Renal cortical epithelial cell (primary cell): ENCODE data around the gene OBP2A. TPM values are rescaled to one million over a fixed set of nuclear protein-coding genes. Genes with fewer than 3 reads are reported as not detected.
"Not testable (repeated sequence)": the region's sequence is repeated elsewhere in the genome, so short reads cannot be mapped to it uniquely, and the experiment has no call there.

Experiments
- DNase-seq: peaks from one replicate; pipeline ENCODE4 v3.0.0-alpha.2; 2011; ENCODE audit warnings: low read depth
- total RNA-seq: library from RNA; depleted of rRNA; stranded (reverse); fragments of >200 nt; gene quantifications from 2 replicates; pipeline ENCODE4 v1.2.3, GENCODE V29; 2014

OBP2A gene
- total RNA-seq, 1 donor from 2014 or later = not detected

DNA sequence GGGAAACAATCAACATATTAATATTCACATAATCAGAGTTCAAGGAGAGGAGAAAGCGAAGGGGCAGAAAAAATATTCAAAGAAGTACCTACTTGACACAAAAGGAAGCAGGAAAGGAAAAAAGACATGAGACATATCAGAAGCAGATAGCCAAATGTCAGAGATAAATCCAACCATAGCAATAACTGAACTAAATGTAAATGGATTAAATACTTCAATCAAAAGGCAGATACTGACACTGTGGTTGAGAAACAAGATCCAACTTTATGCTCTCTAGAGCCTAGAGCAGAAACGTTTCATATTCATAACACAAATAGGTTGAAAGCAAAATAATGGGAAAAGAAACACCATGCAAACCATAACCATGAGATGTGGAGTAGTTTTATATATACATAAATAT lies 36.5 kb upstream of the OBP2A start:
- no peak for DNase-seq

DNA sequence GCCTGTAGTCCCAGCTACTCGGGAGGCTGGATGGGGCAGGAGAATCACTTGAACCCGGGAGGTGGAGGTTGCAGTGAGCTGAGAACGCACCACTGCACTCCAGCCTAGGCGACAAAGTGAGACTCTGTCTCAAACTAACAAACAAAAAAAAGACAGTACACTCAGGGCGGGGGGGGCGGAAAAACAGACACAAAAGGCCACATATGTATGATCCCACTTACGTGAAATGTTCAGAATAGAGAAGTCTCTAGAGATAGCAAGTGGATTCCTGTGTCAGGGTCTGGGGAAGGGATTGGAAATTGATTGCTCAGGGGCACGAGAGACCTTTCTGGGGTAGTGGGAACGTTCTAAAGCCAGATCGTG lies 33.7 kb upstream of the OBP2A start:
- DNase-seq = no peak

DNA sequence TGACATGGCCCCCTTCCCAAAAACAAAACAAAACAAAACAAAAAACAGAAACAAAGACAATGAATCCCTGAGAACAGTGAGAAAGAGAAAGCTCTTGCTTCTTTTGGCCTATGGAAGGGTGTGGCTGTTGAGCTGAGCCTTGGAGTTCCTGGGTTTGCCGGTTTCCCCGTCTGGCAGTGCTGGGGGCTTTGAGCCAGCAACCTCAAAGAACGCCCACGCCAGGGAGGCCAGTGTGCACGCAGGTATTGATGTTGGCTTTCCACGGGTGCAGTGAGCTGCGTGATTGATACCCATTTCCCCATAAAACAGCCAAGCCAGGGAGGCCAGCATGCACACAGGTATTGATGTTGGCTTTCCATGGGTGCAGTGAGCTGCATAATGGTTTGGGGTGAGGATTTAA lies 33.0 kb upstream of the OBP2A start:
- no peak for DNase-seq

DNA sequence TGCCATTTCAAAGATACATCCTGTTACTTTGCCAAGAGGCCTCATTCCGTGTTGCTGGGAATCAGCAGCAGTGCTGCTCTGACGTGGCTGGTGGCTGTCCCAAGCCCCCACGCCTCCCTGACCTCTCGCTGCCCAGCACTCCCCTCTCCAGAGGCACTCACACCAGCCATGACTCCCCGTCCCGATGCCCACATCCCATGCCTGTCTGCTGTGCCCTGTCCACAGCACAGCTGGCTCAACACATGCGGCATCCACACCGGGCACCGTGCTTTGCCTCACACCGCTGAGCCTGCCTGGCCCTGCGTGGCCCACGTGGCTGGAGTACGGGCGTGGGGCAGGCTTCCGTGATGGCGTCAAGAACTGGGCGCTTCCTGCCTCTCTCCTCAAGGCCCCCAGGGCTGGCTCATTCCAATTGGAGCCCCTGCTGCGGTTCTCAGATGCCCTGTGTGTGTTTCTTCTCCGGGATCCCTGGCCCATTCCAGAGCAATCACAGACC lies 32.5 kb upstream of the OBP2A start:
- no peak for DNase-seq

DNA sequence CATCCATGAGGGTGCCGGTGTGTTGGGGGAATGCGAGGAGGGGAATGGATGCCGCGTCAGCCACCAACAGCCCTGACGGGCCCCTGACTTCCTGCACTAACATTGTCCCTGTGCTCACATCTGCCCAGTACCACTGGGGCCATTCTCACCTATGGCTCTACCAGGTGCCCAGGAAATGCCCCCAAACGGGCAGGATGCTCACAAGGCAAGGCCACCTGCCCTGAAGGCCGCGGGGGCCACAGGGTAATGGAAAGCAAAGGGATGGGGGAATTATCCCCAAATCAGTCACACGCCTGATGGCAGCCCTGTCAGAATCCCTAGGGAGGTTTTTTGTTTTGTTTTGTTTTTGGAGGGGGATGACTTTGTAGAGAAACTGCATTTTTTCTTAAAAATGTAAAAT lies 32.0 kb upstream of the OBP2A start:
- not testable (repeated sequence) for DNase-seq

DNA sequence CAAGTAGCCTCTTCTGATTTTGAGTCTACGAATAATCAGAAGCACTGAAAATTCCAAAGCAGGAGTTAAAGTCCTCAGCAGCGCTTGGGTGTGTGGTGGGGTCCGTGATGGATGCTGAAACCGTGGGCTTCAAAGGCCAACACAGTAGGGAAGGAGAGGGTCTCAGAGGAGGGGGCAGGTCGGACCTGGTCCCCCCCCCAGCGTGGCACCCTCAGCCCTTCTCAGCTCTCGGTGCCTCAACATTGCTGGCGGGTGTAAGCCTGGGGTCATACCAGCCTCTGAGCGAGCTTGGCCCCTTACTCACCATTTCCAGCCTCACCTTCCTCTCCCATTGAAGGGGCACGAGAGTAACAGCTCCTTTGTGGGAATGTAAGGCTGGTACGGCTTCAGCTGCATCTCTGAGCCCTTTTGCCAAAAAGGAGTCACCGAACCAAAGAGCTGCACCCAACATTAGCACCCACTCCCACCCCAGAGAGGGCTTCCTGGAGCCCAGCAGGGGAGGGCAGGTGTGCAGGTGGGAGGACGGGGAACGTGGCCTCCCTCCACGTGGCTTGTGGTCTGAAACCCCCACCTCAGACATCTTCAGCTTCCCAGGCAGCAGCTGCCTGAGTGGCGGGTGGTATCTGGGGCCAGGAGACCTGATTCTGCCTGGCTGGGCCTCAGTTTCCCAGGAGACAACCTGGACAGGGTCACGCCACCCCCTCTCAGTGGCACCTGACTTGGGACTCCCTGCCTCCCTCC lies 31.4 kb upstream of the OBP2A start:
- no peak for DNase-seq

DNA sequence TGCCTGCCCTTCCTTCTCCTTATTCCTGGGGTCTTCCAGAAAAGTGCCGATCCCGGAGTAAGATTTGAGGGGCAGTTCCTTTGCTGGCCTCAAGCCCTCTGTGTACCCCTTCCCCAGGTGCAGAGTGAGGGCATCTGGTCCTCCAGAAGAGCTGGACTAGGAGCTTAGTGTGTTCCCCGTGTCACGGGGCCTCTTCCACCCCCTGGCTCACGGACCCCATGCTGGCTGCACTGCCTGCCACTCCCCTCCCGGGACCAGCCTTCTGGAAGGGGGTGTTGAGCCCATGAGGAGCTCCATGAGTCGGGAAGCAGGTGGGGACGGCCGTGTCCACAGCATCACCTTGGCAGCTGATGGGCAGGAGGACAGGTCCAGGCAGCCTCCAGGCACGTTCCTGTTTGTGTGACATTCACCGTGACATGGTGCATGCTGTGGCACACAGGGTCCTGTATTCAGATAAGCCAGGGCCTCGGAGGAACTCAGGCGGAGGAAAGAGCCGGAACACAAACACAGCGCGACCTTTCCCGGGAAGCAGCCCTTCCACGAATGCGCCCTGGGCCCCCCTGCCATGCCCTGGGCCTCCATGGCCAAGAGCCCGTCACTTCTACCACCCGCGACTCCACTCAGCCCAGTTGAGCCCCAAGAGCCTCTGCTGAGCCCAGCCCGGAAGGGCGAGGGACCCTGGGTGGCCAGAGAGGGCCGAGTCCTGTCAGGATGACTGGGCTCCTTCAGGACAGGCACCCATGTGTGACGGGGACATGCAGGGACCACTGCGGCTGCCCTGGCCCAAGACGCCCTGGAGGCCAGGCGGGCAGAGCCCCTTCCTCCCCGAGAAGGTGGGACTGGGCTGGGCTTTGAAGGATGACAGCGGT lies 30.6 kb upstream of the OBP2A start:
- no peak for DNase-seq

DNA sequence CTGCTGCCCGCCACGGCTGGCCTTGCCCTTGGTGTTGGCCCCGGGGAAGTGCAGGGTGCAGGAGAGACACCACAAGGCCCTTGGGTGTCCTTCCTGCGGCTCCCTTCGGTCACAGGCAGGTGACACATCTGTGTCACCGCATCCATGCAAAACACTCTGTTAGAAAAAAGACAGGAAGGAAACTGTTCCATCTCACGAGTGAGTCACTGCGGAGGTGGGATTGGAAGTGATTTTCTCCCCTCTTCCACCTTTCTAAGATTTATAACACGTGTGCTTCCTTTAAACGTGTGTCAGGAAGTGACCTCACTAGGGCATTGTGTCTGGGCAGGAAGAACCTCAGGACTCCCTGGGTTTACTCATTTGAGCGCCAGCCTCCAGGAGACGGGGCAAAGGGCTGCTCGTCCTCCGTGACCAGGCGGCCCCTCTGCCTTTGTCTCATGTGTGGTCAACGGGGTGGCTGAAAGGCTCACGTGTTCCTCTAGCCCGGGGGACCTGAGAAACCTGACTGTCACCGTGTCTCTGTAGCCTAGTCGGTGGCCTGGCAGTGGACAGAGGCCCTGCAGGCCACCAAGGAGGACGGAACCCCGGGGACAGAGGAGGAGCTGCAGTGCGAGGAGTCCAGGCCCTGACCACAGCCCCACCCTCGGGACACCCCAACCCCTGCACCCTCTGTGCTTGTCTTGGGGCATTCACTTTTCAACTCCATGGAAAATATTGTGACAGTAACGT lies 29.6 kb upstream of the OBP2A start:
- DNase-seq = no peak

DNA sequence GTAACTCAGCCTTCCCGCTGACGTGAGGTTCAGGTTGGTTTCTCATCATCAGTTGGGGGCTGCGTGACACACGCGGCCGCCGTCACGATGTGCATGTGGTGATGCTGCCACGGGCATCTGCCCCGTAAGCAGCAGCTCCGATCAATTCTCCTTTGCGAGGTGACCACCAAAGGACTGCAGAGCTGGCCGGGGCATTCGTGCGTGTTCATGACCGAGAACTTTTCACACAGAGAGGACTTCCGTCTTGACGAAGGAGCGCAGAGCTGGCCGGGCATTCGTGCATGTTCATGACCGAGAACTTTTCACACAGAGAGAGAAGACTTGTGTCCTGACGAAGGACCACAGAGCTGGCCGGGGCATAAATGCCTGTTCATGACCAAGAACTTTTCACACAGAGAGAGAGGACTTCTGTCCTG lies 28.5 kb upstream of the OBP2A start:
- DNase-seq = no peak

DNA sequence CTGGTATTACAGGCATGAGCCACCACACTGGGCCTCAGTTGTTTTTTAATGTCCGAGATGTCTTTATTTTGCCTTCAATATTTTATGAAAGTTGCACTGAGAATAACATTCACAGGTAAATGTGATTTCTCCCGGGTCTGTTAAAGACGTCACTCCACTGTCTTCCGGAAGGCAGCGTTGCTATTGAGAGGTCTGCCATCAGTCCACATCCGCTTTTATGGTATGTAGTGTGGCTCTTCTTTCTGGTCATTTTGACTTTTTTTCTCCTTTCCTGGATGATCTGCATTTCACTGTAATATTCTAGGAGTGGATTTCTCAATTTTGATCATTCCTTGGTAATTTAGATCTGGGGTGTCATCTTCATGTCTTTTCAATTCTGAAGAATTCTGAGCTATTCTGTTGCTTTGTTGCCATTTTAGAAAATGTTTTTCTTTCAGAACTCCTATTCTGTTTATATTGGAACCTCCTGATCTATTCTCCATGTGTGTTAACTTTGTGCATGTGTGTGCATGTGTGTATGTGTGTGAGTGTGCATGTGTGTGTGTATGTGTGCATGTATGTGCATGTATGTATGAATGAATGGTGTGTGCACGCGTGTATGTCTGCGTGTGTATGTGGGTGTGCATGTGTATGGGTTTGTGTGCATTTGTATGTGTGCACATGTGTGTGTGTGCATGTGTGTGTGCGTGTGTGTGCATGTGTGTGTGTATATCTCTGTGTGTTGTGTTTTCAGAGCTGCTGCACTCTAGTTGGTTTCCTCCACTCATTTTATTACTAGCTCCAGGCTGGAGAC lies 26.6 kb upstream of the OBP2A start:
- no peak for DNase-seq

DNA sequence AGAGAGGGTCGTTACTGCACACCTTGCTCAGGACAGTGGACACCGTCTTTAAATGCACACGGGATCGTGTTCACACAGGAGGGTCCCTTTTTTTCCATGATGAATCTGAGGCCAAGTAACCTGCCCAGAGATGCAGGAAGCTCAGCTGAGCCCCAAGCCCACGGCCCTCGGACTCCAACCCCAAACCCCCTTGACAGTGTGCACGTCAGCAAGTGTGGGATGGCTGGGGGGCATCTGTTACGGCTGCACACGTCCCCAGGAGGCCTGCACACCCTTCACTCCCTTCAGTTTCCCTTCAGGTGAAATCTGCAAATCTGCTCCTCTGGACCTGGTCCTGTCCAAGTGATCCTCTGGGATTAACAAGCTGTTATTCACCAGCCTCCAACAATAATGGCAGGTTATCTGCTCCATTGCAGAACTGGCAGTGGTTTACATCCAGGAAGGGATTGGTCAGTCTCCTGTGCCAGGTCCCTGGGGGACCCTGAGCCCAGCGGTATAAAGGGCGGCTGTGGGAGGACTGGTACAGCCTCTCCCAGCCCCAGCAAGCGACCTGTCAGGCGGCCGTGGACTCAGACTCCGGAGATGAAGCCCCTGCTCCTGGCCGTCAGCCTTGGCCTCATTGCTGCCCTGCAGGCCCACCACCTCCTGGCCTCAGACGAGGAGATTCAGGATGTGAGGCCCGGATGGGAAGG lies 24.9 kb upstream of the OBP2A start, which contains the start of gene LCN1:
Gene LCN1 (plus strand): TSS at position 525 of the 692 bp plus-strand sequence. CDS start 58 bp downstream, at position 583.
- DNase-seq = no peak

DNA sequence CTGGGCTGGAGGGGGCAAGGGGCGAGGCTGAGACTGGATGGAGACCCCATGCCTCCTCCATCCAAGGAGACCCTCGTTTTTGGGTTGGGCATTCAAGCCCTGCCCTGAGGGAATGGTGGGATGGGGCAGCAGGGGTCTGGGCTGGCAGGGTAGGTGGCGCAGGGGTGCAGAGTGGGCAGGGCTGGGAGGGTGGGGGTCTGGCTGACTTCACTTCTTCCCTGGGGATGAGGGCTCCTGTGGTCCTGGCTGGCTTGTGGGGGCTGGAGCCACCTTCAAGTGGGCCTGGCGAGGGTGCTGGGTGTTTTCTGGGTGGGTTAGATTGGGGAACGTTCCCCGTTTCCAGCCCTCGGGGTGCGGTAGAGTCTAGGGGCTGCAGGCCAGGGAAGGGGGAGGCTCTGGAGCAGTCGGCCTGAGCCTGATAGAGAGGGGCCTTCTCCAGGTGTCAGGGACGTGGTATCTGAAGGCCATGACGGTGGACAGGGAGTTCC lies 24.3 kb upstream of the OBP2A start:
- no peak for DNase-seq

DNA sequence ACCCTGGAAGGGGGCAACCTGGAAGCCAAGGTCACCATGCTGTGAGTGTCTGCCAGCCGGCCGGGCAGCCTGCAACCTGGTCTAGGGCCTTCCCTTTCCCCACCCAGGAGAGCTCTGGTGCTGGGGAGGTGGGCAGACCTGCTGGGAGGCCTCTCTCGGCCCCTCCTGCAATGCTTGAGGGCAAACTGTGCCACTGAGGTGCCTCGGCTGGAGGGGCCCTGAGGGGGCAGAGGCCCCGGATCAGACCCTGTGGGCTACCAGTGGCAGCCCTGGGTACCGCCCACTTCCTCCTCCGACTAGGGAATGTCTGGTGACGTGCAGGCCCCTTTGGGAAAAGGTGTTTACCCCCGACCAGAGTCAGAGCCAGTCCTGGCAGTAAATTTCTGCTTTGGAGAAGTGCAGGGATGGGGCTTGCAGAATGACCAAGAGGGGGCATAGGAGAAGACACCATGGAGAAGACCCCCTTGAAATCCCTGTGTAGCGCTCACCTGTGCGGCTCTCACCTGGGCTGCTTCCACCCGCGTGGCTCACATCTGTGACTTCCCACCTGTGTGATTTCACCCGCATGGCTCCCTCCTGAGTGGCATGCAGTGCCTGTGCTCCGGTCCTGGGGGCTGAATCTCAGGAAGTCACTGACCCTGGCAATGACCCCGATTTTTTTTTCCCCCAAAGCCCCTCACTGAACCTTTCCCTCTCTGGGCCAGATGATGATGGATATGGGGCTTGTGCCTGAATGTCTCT lies 23.6 kb upstream of the OBP2A start:
- DNase-seq = no peak

DNA sequence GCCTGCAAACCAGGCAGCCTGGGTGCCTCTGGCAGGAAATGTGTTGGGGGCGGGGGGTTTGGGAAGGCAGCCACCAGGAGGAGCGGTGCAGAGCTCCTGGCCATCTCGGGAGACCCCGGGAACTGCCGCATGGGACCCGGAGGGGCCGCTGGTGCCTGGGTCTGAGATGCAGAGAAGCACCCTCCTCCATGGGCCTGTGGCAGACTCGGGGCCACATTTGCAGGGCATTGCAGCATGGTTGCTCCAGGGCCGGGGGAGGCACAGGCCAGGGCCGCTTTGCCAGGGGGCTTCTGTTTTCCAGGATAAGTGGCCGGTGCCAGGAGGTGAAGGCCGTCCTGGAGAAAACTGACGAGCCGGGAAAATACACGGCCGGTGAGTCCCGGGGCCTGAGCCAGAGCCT lies 23.0 kb upstream of the OBP2A start:
- DNase-seq = no peak

DNA sequence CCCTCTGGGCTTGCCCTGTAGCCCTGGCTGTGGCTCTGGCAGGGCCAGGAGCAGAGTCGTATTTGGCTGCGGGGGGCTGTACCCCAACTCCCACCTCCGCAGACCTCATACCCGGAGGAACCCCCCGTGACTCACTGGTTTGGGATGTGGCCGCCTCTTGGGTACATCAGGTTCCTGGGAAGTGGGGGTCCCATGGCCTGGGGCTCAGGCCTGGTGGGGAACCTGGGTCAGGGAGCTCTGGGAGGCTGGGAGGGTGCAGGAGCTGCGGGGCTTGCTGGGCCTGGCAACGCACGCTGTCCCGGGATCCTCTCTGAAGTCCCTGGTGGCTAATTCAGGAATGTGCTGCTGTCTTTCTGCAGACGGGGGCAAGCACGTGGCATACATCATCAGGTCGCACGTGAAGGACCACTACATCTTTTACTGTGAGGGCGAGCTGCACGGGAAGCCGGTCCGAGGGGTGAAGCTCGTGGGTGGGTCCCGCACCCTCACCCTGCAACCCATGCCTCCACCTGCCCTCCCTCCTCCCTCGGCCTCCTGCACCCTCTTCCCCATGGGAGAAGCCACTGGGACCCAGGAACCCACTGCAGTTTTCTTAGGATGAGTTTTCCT lies 22.3 kb upstream of the OBP2A start:
- no peak for DNase-seq

DNA sequence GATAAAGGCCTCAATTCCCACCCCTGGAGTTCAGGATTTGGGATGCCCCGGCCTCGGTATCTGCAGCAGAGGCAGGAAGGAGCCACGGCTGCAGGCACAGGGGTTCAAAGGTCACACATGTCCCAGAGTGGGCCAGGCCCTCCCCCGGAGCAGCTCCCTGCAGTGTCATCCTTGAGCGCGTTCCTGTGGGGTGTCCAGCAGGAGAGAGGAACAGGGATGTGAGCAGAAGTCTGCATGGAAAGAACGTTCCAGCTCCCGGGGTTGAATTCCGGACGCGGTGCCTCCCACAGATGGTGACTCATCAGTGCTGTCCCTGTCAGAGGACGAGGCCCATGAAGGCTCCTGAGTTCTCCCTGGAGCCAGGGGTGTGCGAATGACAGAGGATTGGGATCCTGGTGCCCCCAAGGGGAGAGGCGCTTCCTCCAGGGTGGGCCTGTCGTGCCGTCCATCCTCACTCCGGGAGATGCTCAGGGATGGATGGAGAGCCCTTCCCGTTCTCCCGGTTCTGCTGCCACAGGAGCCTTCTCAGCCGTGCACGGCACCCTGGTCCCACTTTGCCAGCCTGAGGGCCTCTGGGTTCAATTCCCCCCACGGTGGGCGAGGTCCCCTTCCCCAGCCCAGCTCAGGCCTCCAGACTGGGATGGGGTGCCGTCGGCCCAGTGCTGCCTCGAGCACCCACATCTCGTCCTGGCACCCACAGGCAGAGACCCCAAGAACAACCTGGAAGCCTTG lies 21.6 kb upstream of the OBP2A start:
- no peak for DNase-seq

DNA sequence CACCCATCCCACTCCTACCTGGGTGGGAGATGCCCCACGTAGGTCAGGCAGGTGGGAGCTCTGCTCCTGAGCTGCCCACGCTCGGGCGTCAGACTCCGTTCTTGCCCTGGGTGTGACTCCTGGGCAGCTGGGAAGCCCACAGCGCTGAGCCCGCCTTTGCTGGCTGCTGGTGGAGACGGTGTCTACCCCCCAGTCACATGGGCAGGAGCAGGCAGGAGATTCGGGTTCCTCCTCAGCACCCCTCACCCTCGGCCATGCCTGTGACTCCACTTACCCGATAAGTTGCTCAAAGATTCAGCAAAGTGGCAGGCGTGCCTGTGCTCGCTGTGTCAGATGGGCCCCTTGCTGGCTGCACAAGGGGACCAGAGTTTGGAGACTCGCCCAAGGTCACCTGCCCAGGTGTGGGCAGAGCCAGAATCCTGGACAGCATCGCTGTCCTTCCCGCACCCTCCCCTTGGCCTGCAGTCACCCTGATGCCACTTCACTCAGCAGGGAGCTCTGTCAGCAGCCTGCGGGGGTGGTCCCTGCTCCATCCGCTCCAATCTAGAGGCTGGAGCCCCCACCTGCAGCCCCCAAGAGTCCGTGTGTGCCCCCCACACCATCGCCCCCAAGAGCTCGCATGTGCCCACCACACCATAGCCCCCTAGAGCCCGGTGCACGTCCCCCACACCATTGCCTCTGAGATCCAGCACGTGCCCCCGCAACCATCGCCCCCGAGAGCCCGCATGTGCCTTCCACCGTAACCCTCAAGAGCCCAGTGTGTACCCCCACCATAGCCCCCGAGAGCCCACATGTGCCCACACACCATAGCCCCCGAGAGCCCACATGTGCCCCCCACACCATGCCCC lies 20.5 kb upstream of the OBP2A start:
- DNase-seq = no peak
